GM12878 (cell line): ENCODE results near the gene THRA. TPM values are rescaled to one million over a fixed set of nuclear protein-coding genes. Genes with fewer than 3 reads are reported as not detected.

Source experiments
- ASH2L ChIP-seq: fragments of 300-600, 200-600 bp; sonication (generic); IDR thresholded peaks from 2 replicates; pipeline ENCODE4 v1.6.1; 2017; ENCODE audit warnings: low read depth, mild to moderate bottlenecking, borderline replicate concordance
- CUX1 ChIP-seq: IDR thresholded peaks from 2 replicates; pipeline ENCODE4 v1.6.1; 2012; ENCODE audit warnings: improper control_type of control experiment, low read depth, low read length; ENCODE audit not compliant: insufficient replicate concordance
- GABPA ChIP-seq: IDR thresholded peaks from 2 replicates; pipeline ENCODE4 v1.6.1; 2014; ENCODE audit warnings: antibody characterized with exemption, low read depth, mild to moderate bottlenecking, inconsistent platforms
- PML ChIP-seq: IDR thresholded peaks from 2 replicates; pipeline ENCODE4 v1.6.1; 2012; ENCODE audit warnings: low read length, inconsistent platforms
- SP1 ChIP-seq: IDR thresholded peaks from one replicate; pipeline ENCODE4 v1.6.1; 2011; ENCODE audit warnings: low read depth, low read length
- polyA plus RNA-seq, 11 experiments: library from polyadenylated mRNA; depleted of rRNA in 4 of 11; unstranded in 6 of 11; stranded (reverse) in 5 of 11; fragments of >200 nt; fragmentation: Nextera tagmentation in 4 of 11; fragmentation: Illumina TruSeq in 1 of 11; extraction: Ambion mirVana in 4 of 11; extraction: Trizol in 1 of 11; gene quantifications; 1 replicate in 1 of 11; 2 replicates in 10 of 11; pipeline versions ENCODE4 v1.2.1 to v1.2.3, GENCODE V29; 2011 to 2016; ENCODE audit warnings: inconsistent platforms in 2 of 11, missing spikeins in 2 of 11, low read depth in 1 of 11
- total RNA-seq, 4 experiments: library from RNA; depleted of rRNA in 3 of 4; stranded (reverse); fragments of >200 nt in 3 of 4; fragmentation: Illumina TruSeq in 1 of 4; extraction: Trizol in 1 of 4; gene quantifications; 2 replicates each; pipeline versions ENCODE4 v1.2.1 to v1.2.3, GENCODE V29; 2013 to 2021
- TF ChIP-seq, protein P1 (sequence below): fragments of 150-350 bp; IDR thresholded peaks from 2 replicates; pipeline ENCODE4 v1.6.1; 2014; ENCODE audit warnings: mild to moderate bottlenecking, low read depth, low read length

The THRA gene
- total and polyA plus RNA-seq, 10 of the 15 experiments (the other 5 are each of a cell fraction or from before 2014, with no cell fraction given) = 0.03 to 2.0 (median 0.64) TPM

DNA sequence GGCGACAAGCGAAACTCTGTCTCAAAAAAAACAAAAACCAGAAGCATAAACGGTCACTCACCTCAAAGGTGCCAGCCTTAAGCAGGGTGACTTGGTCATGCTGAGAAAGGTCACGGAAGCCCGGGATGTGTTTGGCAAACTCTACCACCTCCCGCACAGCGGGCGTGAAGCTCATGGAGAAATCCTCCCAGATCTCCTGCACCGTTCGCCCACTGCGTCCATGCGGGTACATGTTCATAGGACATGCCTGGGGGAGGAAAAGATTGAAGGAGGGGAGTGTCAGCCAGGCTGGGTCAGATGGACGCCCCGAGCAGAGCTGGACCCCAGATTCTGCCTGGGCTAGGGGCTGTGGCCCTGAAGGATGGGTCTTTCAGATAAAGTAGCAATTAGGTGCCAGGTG is 32.1 kb downstream of the THRA start (continued):
- TF ChIP-seq ASH2L (no peak), PML (no peak), SP1 (no peak), CUX1 (no peak), GABPA (no peak)
- TF ChIP-seq, protein P1, sequence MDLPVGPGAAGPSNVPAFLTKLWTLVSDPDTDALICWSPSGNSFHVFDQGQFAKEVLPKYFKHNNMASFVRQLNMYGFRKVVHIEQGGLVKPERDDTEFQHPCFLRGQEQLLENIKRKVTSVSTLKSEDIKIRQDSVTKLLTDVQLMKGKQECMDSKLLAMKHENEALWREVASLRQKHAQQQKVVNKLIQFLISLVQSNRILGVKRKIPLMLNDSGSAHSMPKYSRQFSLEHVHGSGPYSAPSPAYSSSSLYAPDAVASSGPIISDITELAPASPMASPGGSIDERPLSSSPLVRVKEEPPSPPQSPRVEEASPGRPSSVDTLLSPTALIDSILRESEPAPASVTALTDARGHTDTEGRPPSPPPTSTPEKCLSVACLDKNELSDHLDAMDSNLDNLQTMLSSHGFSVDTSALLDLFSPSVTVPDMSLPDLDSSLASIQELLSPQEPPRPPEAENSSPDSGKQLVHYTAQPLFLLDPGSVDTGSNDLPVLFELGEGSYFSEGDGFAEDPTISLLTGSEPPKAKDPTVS = no peak
